ENCODE measurements around the gene MRTFA. TPM values are rescaled to one million over a fixed set of nuclear protein-coding genes. Genes with fewer than 3 reads are reported as not detected.

MRTFA gene
- polyA plus RNA-seq, 1 of the 3 experiments (the other 2 are of a cell fraction) = 5.8 TPM

- H3K27me3 ChIP-seq (ENCODE audit: insufficient read depth) = no peaks in the 10 kb centered on the region
- no peak overlapping the region for H3K4me2 ChIP-seq
- no peaks in the 10 kb centered on the region for H3K36me3 ChIP-seq (replicated peaks in 1 of 2; ENCODE audit: control insufficient read depth in 1 of 2, insufficient read depth in 2 of 2, low read length in 1 of 2)
- no peaks in the 10 kb centered on the region for H3F3A ChIP-seq (replicated peaks; ENCODE audit: insufficient read depth)
- H3K9ac ChIP-seq = no peak overlapping the region
- TF ChIP-seq NRF1 (IDR thresholded peaks at IDR 0.05; ENCODE audit: low read depth, low read length) = no peak
- TF ChIP-seq TAF1 (IDR thresholded peaks at IDR 0.05; ENCODE audit: borderline replicate concordance, low read depth, low read length) = no peak
- no peak for TF ChIP-seq RAD21 (IDR thresholded peaks at IDR 0.05; ENCODE audit: low read length)
- no peak for TF ChIP-seq TEAD4 (IDR thresholded peaks at IDR 0.05; ENCODE audit: borderline replicate concordance, insufficient read depth)
- peaks cover 83% of the 10 kb centered on the region for H3K79me2 ChIP-seq (ENCODE audit: insufficient read depth)
- H4K20me1 ChIP-seq (ENCODE audit: insufficient read depth) = 0 out of 2 replicates have a peak, but pooled peaks cover 8% of the 10 kb centered on the region
- H3K9me3 ChIP-seq = no peaks in the 10 kb centered on the region
- POLR2A ChIA-PET = no interaction called here
- H3K27ac ChIP-seq (ENCODE audit: low read depth in 2 of 2, low read length in 1 of 2) = no peak overlapping the region
- CTCF ChIA-PET = interaction anchor here (1.1 kb wide), 2 partner anchors 8 to 46 kb away, joined by 3 to 5 read pairs; no protein-coding TSS in a partner anchor
- no peak for DNase-seq
- peaks cover 7 to 19% of the 10 kb centered on the region in 2 experiments; a peak in 3 of 4 replicates for H3K4me1 ChIP-seq (ENCODE audit: control insufficient read depth in 1 of 2, insufficient read depth in 2 of 2, low read depth in 1 of 2, low read length in 1 of 2)
- H3K9me2 ChIP-seq = no peaks in the 10 kb centered on the region
- H3K4me3 ChIP-seq (ENCODE audit: low read depth in 2 of 2, low read length in 1 of 2) = no peak overlapping the region
- H2AFZ ChIP-seq (ENCODE audit: low read depth) = no peak overlapping the region
Observed at GRCh38 chr22:40482391-40482790, 154.1 kb downstream of the MRTFA start.

- WGBS (ENCODE audit: low lambda C conversion rate) = 93% methylated on average over 5 of the region's 5 CpGs
- no peak overlapping the region for H3K9ac ChIP-seq
- peaks cover 7 to 8% of the 10 kb centered on the region in 2 experiments; a peak in 3 of 4 replicates for H3K4me1 ChIP-seq (ENCODE audit: control insufficient read depth in 1 of 2, insufficient read depth in 2 of 2, low read depth in 1 of 2, low read length in 1 of 2)
- no peaks in the 10 kb centered on the region for H3K36me3 ChIP-seq (replicated peaks in 1 of 2; ENCODE audit: control insufficient read depth in 1 of 2, insufficient read depth in 2 of 2, low read length in 1 of 2)
- 0 out of 2 replicates have a peak, but pooled peaks cover 7% of the 10 kb centered on the region for H4K20me1 ChIP-seq (ENCODE audit: insufficient read depth)
- peaks cover 84% of the 10 kb centered on the region for H3K79me2 ChIP-seq (ENCODE audit: insufficient read depth)
- H3K9me2 ChIP-seq = no peaks in the 10 kb centered on the region
- H3K27me3 ChIP-seq (ENCODE audit: insufficient read depth) = no peaks in the 10 kb centered on the region
- ChIA-PET CTCF (no interaction called here), POLR2A (no interaction called here)
- TF ChIP-seq, protein P1, sequence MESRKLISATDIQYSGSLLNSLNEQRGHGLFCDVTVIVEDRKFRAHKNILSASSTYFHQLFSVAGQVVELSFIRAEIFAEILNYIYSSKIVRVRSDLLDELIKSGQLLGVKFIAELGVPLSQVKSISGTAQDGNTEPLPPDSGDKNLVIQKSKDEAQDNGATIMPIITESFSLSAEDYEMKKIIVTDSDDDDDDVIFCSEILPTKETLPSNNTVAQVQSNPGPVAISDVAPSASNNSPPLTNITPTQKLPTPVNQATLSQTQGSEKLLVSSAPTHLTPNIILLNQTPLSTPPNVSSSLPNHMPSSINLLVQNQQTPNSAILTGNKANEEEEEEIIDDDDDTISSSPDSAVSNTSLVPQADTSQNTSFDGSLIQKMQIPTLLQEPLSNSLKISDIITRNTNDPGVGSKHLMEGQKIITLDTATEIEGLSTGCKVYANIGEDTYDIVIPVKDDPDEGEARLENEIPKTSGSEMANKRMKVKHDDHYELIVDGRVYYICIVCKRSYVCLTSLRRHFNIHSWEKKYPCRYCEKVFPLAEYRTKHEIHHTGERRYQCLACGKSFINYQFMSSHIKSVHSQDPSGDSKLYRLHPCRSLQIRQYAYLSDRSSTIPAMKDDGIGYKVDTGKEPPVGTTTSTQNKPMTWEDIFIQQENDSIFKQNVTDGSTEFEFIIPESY (IDR thresholded peaks at IDR 0.05; ENCODE audit: borderline replicate concordance, low read depth) = no peak
- TF ChIP-seq GATA2 (CRISPR knock-in tag; IDR thresholded peaks at IDR 0.05) = no peak
- TF ChIP-seq TAF1 (IDR thresholded peaks at IDR 0.05; ENCODE audit: borderline replicate concordance, low read depth, low read length) = no peak
- no peak for TF ChIP-seq GABPA (IDR thresholded peaks at IDR 0.05; ENCODE audit: low read depth)
- TF ChIP-seq, protein P2, sequence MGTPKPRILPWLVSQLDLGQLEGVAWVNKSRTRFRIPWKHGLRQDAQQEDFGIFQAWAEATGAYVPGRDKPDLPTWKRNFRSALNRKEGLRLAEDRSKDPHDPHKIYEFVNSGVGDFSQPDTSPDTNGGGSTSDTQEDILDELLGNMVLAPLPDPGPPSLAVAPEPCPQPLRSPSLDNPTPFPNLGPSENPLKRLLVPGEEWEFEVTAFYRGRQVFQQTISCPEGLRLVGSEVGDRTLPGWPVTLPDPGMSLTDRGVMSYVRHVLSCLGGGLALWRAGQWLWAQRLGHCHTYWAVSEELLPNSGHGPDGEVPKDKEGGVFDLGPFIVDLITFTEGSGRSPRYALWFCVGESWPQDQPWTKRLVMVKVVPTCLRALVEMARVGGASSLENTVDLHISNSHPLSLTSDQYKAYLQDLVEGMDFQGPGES (IDR thresholded peaks at IDR 0.05; ENCODE audit: low read depth, low read length) = no peak
- no peak for TF ChIP-seq NFIC (IDR thresholded peaks at IDR 0.05; ENCODE audit: borderline replicate concordance)
- no peak for TF ChIP-seq USF1 (IDR thresholded peaks at IDR 0.05; ENCODE audit: borderline replicate concordance, low read depth)
- no peak for TF ChIP-seq NRF1 (IDR thresholded peaks at IDR 0.05; ENCODE audit: low read depth, low read length)
- TF ChIP-seq FOXM1 (IDR thresholded peaks at IDR 0.05; ENCODE audit: low read depth) = no peak
- TF ChIP-seq RAD21 (IDR thresholded peaks at IDR 0.05; ENCODE audit: low read length) = no peak
- TF ChIP-seq, protein P3, sequence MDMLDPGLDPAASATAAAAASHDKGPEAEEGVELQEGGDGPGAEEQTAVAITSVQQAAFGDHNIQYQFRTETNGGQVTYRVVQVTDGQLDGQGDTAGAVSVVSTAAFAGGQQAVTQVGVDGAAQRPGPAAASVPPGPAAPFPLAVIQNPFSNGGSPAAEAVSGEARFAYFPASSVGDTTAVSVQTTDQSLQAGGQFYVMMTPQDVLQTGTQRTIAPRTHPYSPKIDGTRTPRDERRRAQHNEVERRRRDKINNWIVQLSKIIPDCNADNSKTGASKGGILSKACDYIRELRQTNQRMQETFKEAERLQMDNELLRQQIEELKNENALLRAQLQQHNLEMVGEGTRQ (IDR thresholded peaks at IDR 0.05; ENCODE audit: borderline replicate concordance, low read depth, low read length) = no peak
- TF ChIP-seq MAX (IDR thresholded peaks at IDR 0.05; ENCODE audit: low read depth) = no peak
- H3K27ac ChIP-seq (ENCODE audit: low read depth in 2 of 2, low read length in 1 of 2) = no peak overlapping the region
- H3K4me2 ChIP-seq = no peak overlapping the region
- H3K4me3 ChIP-seq (ENCODE audit: low read depth in 2 of 2, low read length in 1 of 2) = no peak overlapping the region
- H3F3A ChIP-seq (replicated peaks; ENCODE audit: insufficient read depth) = no peaks in the 10 kb centered on the region
- no peak overlapping the region for H2AFZ ChIP-seq (ENCODE audit: low read depth)
- no peaks in the 10 kb centered on the region for H3K9me3 ChIP-seq
- no peak for DNase-seq
Observed at GRCh38 chr22:40480996-40481395, 155.5 kb downstream of the MRTFA start.

All from SK-N-SH (cell line).